SK-N-MC (cell line): ENCODE measurements around the gene SLC25A13.

Experiments used
- EZH2 ChIP-seq: fragments of 200-600 bp; sonication (generic); IDR thresholded peaks from one replicate; pipeline ENCODE4 v1.6.1; 2017; ENCODE audit warnings: antibody characterized with exemption
- FOXP2 ChIP-seq: optimal IDR thresholded peaks from 2 replicates; pipeline ENCODE3; 2011; ENCODE audit warnings: mild to moderate bottlenecking, moderate library complexity; ENCODE audit not compliant: insufficient read depth; ENCODE audit errors: extremely low read length, control extremely low read depth
- POLR2AphosphoS5 ChIP-seq: IDR thresholded peaks from 2 replicates; pipeline ENCODE4 v1.6.1; 2012; ENCODE audit warnings: mild to moderate bottlenecking, low read depth, low read length, borderline replicate concordance

DNA sequence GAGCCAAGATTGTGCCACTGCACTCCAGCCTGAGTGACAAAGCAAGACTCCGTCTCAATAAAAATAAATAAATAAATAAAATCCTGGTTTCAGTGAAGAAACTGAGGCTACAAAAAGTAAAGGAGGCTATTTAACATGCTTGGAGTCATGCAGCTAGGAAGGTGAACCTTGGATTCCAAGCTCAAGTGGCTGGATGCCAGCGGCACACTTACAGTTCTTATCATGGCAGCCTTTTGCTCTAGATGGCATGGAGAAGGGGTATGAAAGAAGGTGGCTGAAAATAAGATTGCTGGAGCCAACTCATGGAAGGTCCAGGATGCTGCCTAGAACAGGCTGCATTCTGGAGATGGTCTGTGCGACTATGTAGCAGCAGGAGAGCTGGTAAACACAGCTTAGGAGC is 170.0 kb downstream of the SLC25A13 start:
- TF ChIP-seq EZH2: no peak
- no peak for TF ChIP-seq POLR2AphosphoS5
- TF ChIP-seq FOXP2: no peak
